ENCODE measurements around the gene DNAH10. TPM values are rescaled to one million over a fixed set of nuclear protein-coding genes. Genes with fewer than 3 reads are reported as not detected.

The DNAH10 gene
- total and polyA plus RNA-seq, 2 experiments from 2014 or later: 0.11 to 0.44 TPM

- DNase-seq: no peak
- 94 to 97% methylated on average over 14 of the region's 14 CpGs for WGBS, 2 experiments (ENCODE audit: low coverage in 1 of 2, low lambda C conversion rate in 2 of 2, missing lambda C conversion rate in 2 of 2)
- H3K27ac ChIP-seq: no peak overlapping the region
- no peaks in the 10 kb centered on the region for H3K4me1 ChIP-seq (ENCODE audit: insufficient read depth)
- H3K36me3 ChIP-seq (ENCODE audit: low read depth): peaks cover 35% of the 10 kb centered on the region
- H3K4me3 ChIP-seq: no peak overlapping the region
- TF ChIP-seq EZH2 (IDR thresholded peaks at IDR 0.05; ENCODE audit: insufficient read depth, poor library complexity, severe bottlenecking) (no peak), EZH2phosphoT487 (IDR thresholded peaks at IDR 0.05; ENCODE audit: insufficient read depth, low read depth) (no peak)
- H3F3A ChIP-seq (ENCODE audit: insufficient read depth): no peaks in the 10 kb centered on the region
- no peak overlapping the region for H3K9ac ChIP-seq
- H3K9me2 ChIP-seq (ENCODE audit: insufficient read depth): no peaks in the 10 kb centered on the region
- H4K20me1 ChIP-seq (ENCODE audit: insufficient read depth): no peaks in the 10 kb centered on the region
- in situ Hi-C loops (cut with MboI): no loop called here
- no peak overlapping the region for H2AFZ ChIP-seq
- no peaks in the 10 kb centered on the region for H3K79me2 ChIP-seq (ENCODE audit: insufficient read depth)
- no peaks in the 10 kb centered on the region for H3K9me3 ChIP-seq (ENCODE audit: low read depth)
- H3K4me2 ChIP-seq (ENCODE audit: unreplicated experiment): no peak overlapping the region
- no peaks in the 10 kb centered on the region for H3K27me3 ChIP-seq (replicated peaks; ENCODE audit: insufficient read depth)
These were observed 20.0 kb upstream of the DNAH10 start for GRCh38 chr12:123741937-123742572.

GRCh38 chr12:123743002-123743401 lies 19.1 kb upstream of the DNAH10 start:
- no peaks in the 10 kb centered on the region for H3K9me2 ChIP-seq (ENCODE audit: insufficient read depth)
- H3K36me3 ChIP-seq (ENCODE audit: low read depth): peaks cover 31% of the 10 kb centered on the region
- DNase-seq: no peak
- no peaks in the 10 kb centered on the region for H3F3A ChIP-seq (ENCODE audit: insufficient read depth)
- 92 to 95% methylated on average over 9 to 10 of the region's 10 CpGs for WGBS, 2 experiments (ENCODE audit: low coverage in 1 of 2, low lambda C conversion rate in 2 of 2, missing lambda C conversion rate in 2 of 2)
- in situ Hi-C loops (cut with MboI): no loop called here
- no peaks in the 10 kb centered on the region for H3K27me3 ChIP-seq (replicated peaks; ENCODE audit: insufficient read depth)
- H3K9me3 ChIP-seq (ENCODE audit: low read depth): no peaks in the 10 kb centered on the region
- no peak overlapping the region for H3K4me3 ChIP-seq
- no peak overlapping the region for H3K4me2 ChIP-seq (ENCODE audit: unreplicated experiment)
- H3K79me2 ChIP-seq (ENCODE audit: insufficient read depth): no peaks in the 10 kb centered on the region
- TF ChIP-seq EZH2 (IDR thresholded peaks at IDR 0.05; ENCODE audit: insufficient read depth, poor library complexity, severe bottlenecking): no peak
- no peaks in the 10 kb centered on the region for H4K20me1 ChIP-seq (ENCODE audit: insufficient read depth)
- H3K9ac ChIP-seq: no peak overlapping the region
- H2AFZ ChIP-seq: no peak overlapping the region
- H3K4me1 ChIP-seq (ENCODE audit: insufficient read depth): no peaks in the 10 kb centered on the region
- H3K27ac ChIP-seq: no peak overlapping the region

GRCh38 chr12:123744836-123745235 lies 17.3 kb upstream of the DNAH10 start:
- Histone ChIP-seq H3K9me2 (ENCODE audit: insufficient read depth) (no peaks in the 10 kb centered on the region), H3K9ac (no peak overlapping the region), H3K27me3 (replicated peaks; ENCODE audit: insufficient read depth) (no peaks in the 10 kb centered on the region), H3K4me1 (ENCODE audit: insufficient read depth) (no peaks in the 10 kb centered on the region), H4K20me1 (ENCODE audit: insufficient read depth) (no peaks in the 10 kb centered on the region), H3K27ac (no peak overlapping the region), H3K79me2 (ENCODE audit: insufficient read depth) (no peaks in the 10 kb centered on the region), H3K9me3 (ENCODE audit: low read depth) (no peaks in the 10 kb centered on the region), H3F3A (ENCODE audit: insufficient read depth) (no peaks in the 10 kb centered on the region), H3K4me3 (no peak overlapping the region), H3K36me3 (ENCODE audit: low read depth) (peaks cover 37% of the 10 kb centered on the region), H2AFZ (no peak overlapping the region), H3K4me2 (ENCODE audit: unreplicated experiment) (no peak overlapping the region)
- 72 to 74% methylated on average over 12 of the region's 12 CpGs for WGBS, 2 experiments (ENCODE audit: low coverage in 1 of 2, low lambda C conversion rate in 2 of 2, missing lambda C conversion rate in 2 of 2)
- DNase-seq: no peak
- in situ Hi-C loops (cut with MboI): no loop called here
- TF ChIP-seq EZH2 (IDR thresholded peaks at IDR 0.05; ENCODE audit: insufficient read depth, poor library complexity, severe bottlenecking) (no peak), EZH2phosphoT487 (IDR thresholded peaks at IDR 0.05; ENCODE audit: insufficient read depth, low read depth) (no peak)

GRCh38 chr12:123747309-123747708 lies 14.8 kb upstream of the DNAH10 start:
- in situ Hi-C loops (cut with MboI): no loop called here
- H3K9ac ChIP-seq: no peak overlapping the region
- H3K79me2 ChIP-seq (ENCODE audit: insufficient read depth): no peaks in the 10 kb centered on the region
- TF ChIP-seq EZH2phosphoT487 (IDR thresholded peaks at IDR 0.05; ENCODE audit: insufficient read depth, low read depth) (no peak), EZH2 (IDR thresholded peaks at IDR 0.05; ENCODE audit: insufficient read depth, poor library complexity, severe bottlenecking) (no peak)
- no peak overlapping the region for H2AFZ ChIP-seq
- peaks cover 39% of the 10 kb centered on the region for H3K36me3 ChIP-seq (ENCODE audit: low read depth)
- no peaks in the 10 kb centered on the region for H3K9me3 ChIP-seq (ENCODE audit: low read depth)
- no peak overlapping the region for H3K4me2 ChIP-seq (ENCODE audit: unreplicated experiment)
- no peaks in the 10 kb centered on the region for H3K9me2 ChIP-seq (ENCODE audit: insufficient read depth)
- WGBS, 2 experiments (ENCODE audit: low coverage in 1 of 2, low lambda C conversion rate in 2 of 2, missing lambda C conversion rate in 2 of 2): 72 to 80% methylated on average over 5 of the region's 5 CpGs
- H3F3A ChIP-seq (ENCODE audit: insufficient read depth): no peaks in the 10 kb centered on the region
- H3K27ac ChIP-seq: no peak overlapping the region
- H3K4me1 ChIP-seq (ENCODE audit: insufficient read depth): no peaks in the 10 kb centered on the region
- no peaks in the 10 kb centered on the region for H4K20me1 ChIP-seq (ENCODE audit: insufficient read depth)
- no peak overlapping the region for H3K4me3 ChIP-seq
- no peak for DNase-seq
- no peaks in the 10 kb centered on the region for H3K27me3 ChIP-seq (replicated peaks; ENCODE audit: insufficient read depth)

- Histone ChIP-seq H3F3A (ENCODE audit: insufficient read depth) (no peaks in the 10 kb centered on the region), H3K9me3 (ENCODE audit: low read depth) (no peaks in the 10 kb centered on the region), H3K9ac (no peak overlapping the region), H2AFZ (no peak overlapping the region), H3K79me2 (ENCODE audit: insufficient read depth) (no peaks in the 10 kb centered on the region), H3K4me1 (ENCODE audit: insufficient read depth) (no peaks in the 10 kb centered on the region), H3K36me3 (ENCODE audit: low read depth) (peaks cover 38% of the 10 kb centered on the region), H4K20me1 (ENCODE audit: insufficient read depth) (no peaks in the 10 kb centered on the region), H3K4me2 (ENCODE audit: unreplicated experiment) (no peak overlapping the region), H3K9me2 (ENCODE audit: insufficient read depth) (no peaks in the 10 kb centered on the region), H3K27ac (no peak overlapping the region), H3K4me3 (no peak overlapping the region), H3K27me3 (replicated peaks; ENCODE audit: insufficient read depth) (no peaks in the 10 kb centered on the region)
- DNase-seq: no peak
- TF ChIP-seq EZH2 (IDR thresholded peaks at IDR 0.05; ENCODE audit: insufficient read depth, poor library complexity, severe bottlenecking): no peak
- TF ChIP-seq EZH2phosphoT487 (IDR thresholded peaks at IDR 0.05; ENCODE audit: insufficient read depth, low read depth): no peak
- in situ Hi-C loops (cut with MboI): no loop called here
- WGBS, 2 experiments (ENCODE audit: low coverage in 1 of 2, low lambda C conversion rate in 2 of 2, missing lambda C conversion rate in 2 of 2): 94 to 98% methylated on average over 6 of the region's 6 CpGs
These were observed 13.9 kb upstream of the DNAH10 start for GRCh38 chr12:123748161-123748560.
